IMR-90 (cell line): ENCODE measurements around the gene OR52B2.
"Not testable (repeated sequence)": the region's sequence is repeated elsewhere in the genome, so short reads cannot be mapped to it uniquely, and the experiment has no call there.

ENCODE experiments used
- MAZ ChIP-seq: IDR thresholded peaks from 2 replicates; pipeline ENCODE4 v1.6.1; 2012; ENCODE audit warnings: low read depth, mild to moderate bottlenecking, low read length, improper control_type of control experiment, moderate library complexity, borderline replicate concordance
- MXI1 ChIP-seq: IDR thresholded peaks from 2 replicates; pipeline ENCODE4 v1.6.1; 2012; ENCODE audit warnings: low read depth, mild to moderate bottlenecking, low read length, moderate library complexity, borderline replicate concordance
- POLR2A ChIP-seq: IDR thresholded peaks from 2 replicates; pipeline ENCODE4 v1.6.1; 2012; ENCODE audit warnings: mild to moderate bottlenecking, low read depth, low read length
- RAD21 ChIP-seq: IDR thresholded peaks from 2 replicates; pipeline ENCODE4 v1.6.1; 2012; ENCODE audit warnings: low read length, improper control_type of control experiment
- USF2 ChIP-seq: fragments of 150-350 bp; IDR thresholded peaks from 2 replicates; pipeline ENCODE4 v1.6.1; 2017; ENCODE audit warnings: mild to moderate bottlenecking, antibody characterized with exemption, low read length, low read depth
- TF ChIP-seq, protein P1 (sequence below): conservative IDR thresholded peaks from 2 replicates; pipeline ENCODE4 v1.5.1; 2012; ENCODE audit warnings: mild to moderate bottlenecking, low read depth, low read length, improper control_type of control experiment

- TF ChIP-seq, protein P1, sequence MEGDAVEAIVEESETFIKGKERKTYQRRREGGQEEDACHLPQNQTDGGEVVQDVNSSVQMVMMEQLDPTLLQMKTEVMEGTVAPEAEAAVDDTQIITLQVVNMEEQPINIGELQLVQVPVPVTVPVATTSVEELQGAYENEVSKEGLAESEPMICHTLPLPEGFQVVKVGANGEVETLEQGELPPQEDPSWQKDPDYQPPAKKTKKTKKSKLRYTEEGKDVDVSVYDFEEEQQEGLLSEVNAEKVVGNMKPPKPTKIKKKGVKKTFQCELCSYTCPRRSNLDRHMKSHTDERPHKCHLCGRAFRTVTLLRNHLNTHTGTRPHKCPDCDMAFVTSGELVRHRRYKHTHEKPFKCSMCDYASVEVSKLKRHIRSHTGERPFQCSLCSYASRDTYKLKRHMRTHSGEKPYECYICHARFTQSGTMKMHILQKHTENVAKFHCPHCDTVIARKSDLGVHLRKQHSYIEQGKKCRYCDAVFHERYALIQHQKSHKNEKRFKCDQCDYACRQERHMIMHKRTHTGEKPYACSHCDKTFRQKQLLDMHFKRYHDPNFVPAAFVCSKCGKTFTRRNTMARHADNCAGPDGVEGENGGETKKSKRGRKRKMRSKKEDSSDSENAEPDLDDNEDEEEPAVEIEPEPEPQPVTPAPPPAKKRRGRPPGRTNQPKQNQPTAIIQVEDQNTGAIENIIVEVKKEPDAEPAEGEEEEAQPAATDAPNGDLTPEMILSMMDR: not testable (repeated sequence)
- TF ChIP-seq RAD21, POLR2A, MXI1, MAZ, USF2: not testable (repeated sequence)
Measured at GRCh38 chr11:6143737-6144136, 26.4 kb downstream of the OR52B2 start.
